Thyroid gland (tissue), 4 donors: ENCODE data around the gene DTX1. TPM values are rescaled to one million over a fixed set of nuclear protein-coding genes. Genes with fewer than 3 reads are reported as not detected.
A peak's percentile ranks its signal among the peaks of the same experiment; 100 is the strongest.

Source experiments
- DNase-seq, 2 donors: peaks; one replicate each; pipeline ENCODE4 v3.0.0-alpha.2; 2019
- H3K27ac ChIP-seq, 3 donors: fragments of 200-600 bp; sonication (generic); 1 replicate in 2 of 3; 2 replicates in 1 of 3; pipeline ENCODE4 v1.5.1; 2016 to 2019; ENCODE audit warnings: mild to moderate bottlenecking in 1 of 3, moderate library complexity in 1 of 3
- H3K27me3 ChIP-seq: fragments of 200-600 bp; sonication (generic); one replicate; pipeline ENCODE4 v1.5.1; 2019
- H3K36me3 ChIP-seq, 2 donors: fragments of 200-600 bp; sonication (generic); one replicate each; pipeline ENCODE4 v1.5.1; 2016 to 2019
- H3K4me1 ChIP-seq, 2 donors: fragments of 200-600 bp; sonication (generic); one replicate each; pipeline ENCODE4 v1.5.1; 2017 to 2019
- H3K4me3 ChIP-seq, 3 donors: fragments of 200-600 bp; sonication (generic); replicated peaks in 1 of 3; 1 replicate in 2 of 3; 2 replicates in 1 of 3; pipeline ENCODE4 v1.5.1; 2016; ENCODE audit warnings: mild to moderate bottlenecking in 1 of 3
- H3K9me3 ChIP-seq: fragments of 200-600 bp; sonication (generic); one replicate; pipeline ENCODE4 v1.5.1; 2017
- POLR2A ChIP-seq, 2 donors: fragments of 450-650 bp; IDR thresholded peaks; one replicate each; pipeline ENCODE4 v1.6.1; 2017; ENCODE audit warnings: antibody characterized with exemption in 2 of 2, mild to moderate bottlenecking in 2 of 2, moderate library complexity in 1 of 2
- WGBS, 2 donors: methylation state at CpG; one replicate each; pipeline ENCODE4 v1.1.5; 2017; 5-methylcytosine and 5-hydroxymethylcytosine counted together
- intact Hi-C: fragments of 100-400 bp; cut with DNase I; formaldehyde crosslinking; loops from one replicate; pipeline ENCODE4 v1.15.1; 2023
- total RNA-seq, 4 donors: library from RNA; depleted of rRNA; stranded (reverse); fragments of >200 nt; gene quantifications; one replicate each; pipeline ENCODE4 v1.2.3, GENCODE V29; 2016
- TF ChIP-seq, protein P1 (sequence below), 6 experiments: fragments of 200-600 bp in 3 of 6; fragments of 450-650 bp in 3 of 6; sonication (generic) in 3 of 6; IDR thresholded peaks; one replicate each; pipeline ENCODE4 v1.5.1; 2016 to 2019; ENCODE audit warnings: antibody characterized with exemption in 6 of 6, mild to moderate bottlenecking in 2 of 6, inconsistent platforms in 1 of 6, moderate library complexity in 1 of 6

The DTX1 gene
- total RNA-seq, 4 donors from 2014 or later, result 11.5 to 37.1 (median 20.6) TPM

DNA sequence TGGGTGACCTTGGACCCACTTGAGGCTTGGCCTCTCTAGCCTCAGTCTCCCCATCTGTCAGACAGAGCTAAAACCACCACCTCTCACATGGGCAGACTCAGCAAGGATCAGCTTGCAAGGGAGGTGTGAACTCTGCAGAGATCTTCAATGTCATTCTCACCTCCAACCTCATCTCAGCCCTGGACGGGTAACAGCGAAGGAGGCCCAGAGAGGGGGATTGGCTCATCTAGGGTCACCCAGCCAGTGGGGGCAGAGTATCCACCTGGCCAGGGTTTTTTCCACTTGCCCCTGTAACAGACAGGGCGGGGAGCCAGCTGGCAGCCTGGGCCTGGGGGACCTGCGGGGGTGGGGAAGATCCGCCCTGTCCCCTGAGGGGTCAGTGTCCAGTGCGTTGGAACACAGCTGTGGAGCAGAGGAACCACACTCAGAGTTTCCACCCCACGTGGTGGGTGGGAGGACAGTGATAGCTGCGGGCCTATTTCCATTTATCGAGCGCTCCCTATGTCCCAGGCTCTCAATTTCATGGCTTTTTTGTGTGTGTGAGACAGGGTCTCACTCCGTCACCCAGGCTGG, 27.4 kb downstream of the DTX1 start:
- TF ChIP-seq, protein P1, sequence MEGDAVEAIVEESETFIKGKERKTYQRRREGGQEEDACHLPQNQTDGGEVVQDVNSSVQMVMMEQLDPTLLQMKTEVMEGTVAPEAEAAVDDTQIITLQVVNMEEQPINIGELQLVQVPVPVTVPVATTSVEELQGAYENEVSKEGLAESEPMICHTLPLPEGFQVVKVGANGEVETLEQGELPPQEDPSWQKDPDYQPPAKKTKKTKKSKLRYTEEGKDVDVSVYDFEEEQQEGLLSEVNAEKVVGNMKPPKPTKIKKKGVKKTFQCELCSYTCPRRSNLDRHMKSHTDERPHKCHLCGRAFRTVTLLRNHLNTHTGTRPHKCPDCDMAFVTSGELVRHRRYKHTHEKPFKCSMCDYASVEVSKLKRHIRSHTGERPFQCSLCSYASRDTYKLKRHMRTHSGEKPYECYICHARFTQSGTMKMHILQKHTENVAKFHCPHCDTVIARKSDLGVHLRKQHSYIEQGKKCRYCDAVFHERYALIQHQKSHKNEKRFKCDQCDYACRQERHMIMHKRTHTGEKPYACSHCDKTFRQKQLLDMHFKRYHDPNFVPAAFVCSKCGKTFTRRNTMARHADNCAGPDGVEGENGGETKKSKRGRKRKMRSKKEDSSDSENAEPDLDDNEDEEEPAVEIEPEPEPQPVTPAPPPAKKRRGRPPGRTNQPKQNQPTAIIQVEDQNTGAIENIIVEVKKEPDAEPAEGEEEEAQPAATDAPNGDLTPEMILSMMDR (IDR thresholded peaks at IDR 0.05), result no peak
- TF ChIP-seq POLR2A (IDR thresholded peaks at IDR 0.05), result no peak
- Histone ChIP-seq H3K36me3 (no peaks in the 10 kb centered on the region), H3K27ac (peak overlapping the region in 1 of 3 donors; percentile 58), H3K4me1 (peaks cover 8 to 12% of the 10 kb centered on the region in 2 donors), H3K4me3 (no peak overlapping the region), H3K9me3 (no peaks in the 10 kb centered on the region), H3K27me3 (no peaks in the 10 kb centered on the region)
- intact Hi-C loops, result no loop called here
- peak; percentile 33 to 47 for DNase-seq
- 70 to 91% methylated on average over 8 to 10 of the region's 11 CpGs for WGBS, 2 donors

DNA sequence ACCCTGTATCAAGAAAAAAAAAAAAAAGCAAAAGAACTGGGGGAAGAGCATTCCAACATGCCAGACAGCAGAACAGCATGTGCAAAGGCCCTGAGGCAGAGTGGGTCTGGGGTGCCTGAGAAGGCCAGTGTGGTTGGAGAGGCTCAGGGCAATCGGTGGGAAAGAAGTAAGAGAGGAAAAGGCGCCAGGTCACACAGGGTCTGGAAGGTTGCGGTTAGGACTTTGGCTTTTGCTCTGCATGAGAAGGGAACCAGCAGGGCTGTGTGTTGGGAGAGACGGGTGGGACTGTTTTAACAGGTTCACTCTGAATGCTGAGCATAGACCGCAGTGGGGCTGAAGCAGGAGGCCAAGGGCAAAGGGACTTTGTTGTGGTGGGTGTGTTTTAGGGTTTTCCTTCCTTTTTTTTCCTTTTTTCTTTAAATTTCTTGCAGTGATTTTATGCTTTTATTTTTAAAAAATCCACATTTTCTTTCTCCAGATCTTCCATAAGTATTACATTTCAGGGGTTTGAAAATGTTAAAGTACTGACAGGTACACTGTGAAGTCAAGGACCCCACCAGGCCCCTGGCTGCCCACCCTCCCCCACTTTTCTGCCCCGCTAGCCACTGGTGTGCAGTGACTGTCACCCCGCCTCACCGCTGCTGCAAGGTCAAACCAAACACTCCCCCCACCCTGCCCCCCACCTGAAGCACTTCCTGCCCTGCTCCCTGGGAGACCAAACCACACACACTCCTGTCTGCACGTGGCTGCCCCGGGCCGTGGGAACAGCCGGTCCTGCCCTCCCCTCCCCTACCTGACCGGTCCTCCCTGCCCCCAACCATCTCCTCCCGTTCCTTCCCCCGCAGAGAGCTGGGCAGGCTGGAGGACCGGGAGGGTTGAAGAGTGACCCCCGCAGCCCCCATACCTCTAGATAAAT, 30.0 kb downstream of the DTX1 start:
- H3K36me3 ChIP-seq, result no peaks in the 10 kb centered on the region
- no peaks in the 10 kb centered on the region for H3K27me3 ChIP-seq
- peak; percentile 87 to 92 for DNase-seq
- intact Hi-C loops, result no loop called here
- peaks cover 8 to 12% of the 10 kb centered on the region in 2 donors for H3K4me1 ChIP-seq
- TF ChIP-seq, protein P1 (IDR thresholded peaks at IDR 0.05), result no peak
- no peak for TF ChIP-seq POLR2A (IDR thresholded peaks at IDR 0.05)
- no peak overlapping the region for H3K4me3 ChIP-seq
- 37 to 45% methylated on average over 9 to 16 of the region's 17 CpGs for WGBS, 2 donors
- no peaks in the 10 kb centered on the region for H3K9me3 ChIP-seq
- peak overlapping the region in 1 of 3 donors; percentile 38 for H3K27ac ChIP-seq

DNA sequence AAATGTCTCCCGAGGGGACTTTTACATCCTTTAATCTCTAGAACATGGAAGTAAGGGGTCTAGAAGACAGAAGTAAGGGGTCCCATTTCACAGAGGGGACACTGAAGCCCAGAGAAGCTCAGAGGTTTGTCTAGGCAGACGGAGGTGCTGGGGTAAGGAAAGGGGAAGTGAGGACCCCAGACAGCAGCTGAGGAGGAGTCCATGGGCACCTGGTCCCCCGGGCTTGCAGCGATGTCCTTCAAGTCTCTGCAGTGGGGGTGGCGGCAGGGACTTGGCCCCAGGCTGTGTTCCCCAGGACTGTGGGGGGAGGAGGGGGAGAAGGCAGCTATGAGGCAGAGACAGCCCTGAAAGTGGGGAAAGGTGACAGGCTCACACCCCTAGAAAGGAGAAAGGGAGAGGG, 30.7 kb downstream of the DTX1 start:
- Histone ChIP-seq H3K4me1 (peaks cover 8 to 12% of the 10 kb centered on the region in 2 donors), H3K27me3 (no peaks in the 10 kb centered on the region), H3K36me3 (no peaks in the 10 kb centered on the region), H3K9me3 (no peaks in the 10 kb centered on the region), H3K27ac (peak overlapping the region in 1 of 3 donors; percentile 4), H3K4me3 (no peak overlapping the region)
- intact Hi-C loops, result no loop called here
- WGBS, 2 donors, result 59 to 68% methylated on average over 5 of the region's 5 CpGs
- DNase-seq, result no peak
- TF ChIP-seq, protein P1 (IDR thresholded peaks at IDR 0.05), result no peak
- no peak for TF ChIP-seq POLR2A (IDR thresholded peaks at IDR 0.05)

DNA sequence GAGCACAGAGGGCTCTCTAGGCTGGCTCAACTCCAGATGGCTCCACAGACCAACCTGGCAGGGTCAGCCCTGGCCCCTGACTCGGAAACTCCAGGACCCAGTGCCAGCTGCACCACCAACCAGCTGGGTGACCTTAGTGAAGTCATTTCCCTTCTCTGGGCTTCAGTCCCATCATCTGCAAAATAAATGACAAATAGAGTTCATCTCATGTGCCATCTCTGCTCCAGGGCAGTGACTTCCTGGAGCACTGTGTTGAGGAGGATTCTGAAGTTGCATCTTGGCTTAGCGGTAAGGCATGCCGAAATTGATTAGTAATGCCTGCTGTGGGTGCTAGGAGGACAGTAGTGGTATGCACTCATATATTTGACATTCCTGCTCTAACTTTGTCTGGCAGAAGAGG, 31.5 kb downstream of the DTX1 start:
- DNase-seq, result peak in 1 of 2 donors; percentile 31
- H3K9me3 ChIP-seq, result no peaks in the 10 kb centered on the region
- intact Hi-C loops, result no loop called here
- no peaks in the 10 kb centered on the region for H3K36me3 ChIP-seq
- peaks cover 14 to 17% of the 10 kb centered on the region in 2 donors for H3K4me1 ChIP-seq
- peak overlapping the region in 1 of 3 donors; percentile 4 for H3K27ac ChIP-seq
- H3K27me3 ChIP-seq, result no peaks in the 10 kb centered on the region
- no peak overlapping the region for H3K4me3 ChIP-seq
- WGBS, 2 donors, result 74 to 88% methylated on average over 3 of the region's 3 CpGs
- TF ChIP-seq POLR2A (IDR thresholded peaks at IDR 0.05), result no peak
- TF ChIP-seq, protein P1 (IDR thresholded peaks at IDR 0.05), result no peak
